ENCODE measurements around the gene P2RX1. TPM values are rescaled to one million over a fixed set of nuclear protein-coding genes. Genes with fewer than 3 reads are reported as not detected.

P2RX1 gene
- total and polyA plus RNA-seq, 2 experiments from 2014 or later: 0.31 to 2.2 TPM

GRCh38 chr17:3865176-3865575, 51.1 kb downstream of the P2RX1 start:
- no peak for ATAC-seq

More at GRCh38 chr17:3865176-3865575, 51.1 kb downstream of the P2RX1 start:
- H3K27ac Mint-ChIP-seq: no peak overlapping the region
- Histone ChIP-seq H2AFZ (no peak overlapping the region), H3F3A (replicated peaks; ENCODE audit: low read depth) (no peaks in the 10 kb centered on the region), H3K27ac (ENCODE audit: low read depth) (no peak overlapping the region), H3K9me2 (ENCODE audit: insufficient read depth) (no peaks in the 10 kb centered on the region), H3K79me2 (replicated peaks; ENCODE audit: insufficient read depth) (no peaks in the 10 kb centered on the region), H3K4me1 (ENCODE audit: insufficient read depth) (no peaks in the 10 kb centered on the region), H3K4me3 (no peak overlapping the region), H3K36me3 (ENCODE audit: insufficient read depth) (no peaks in the 10 kb centered on the region; the same call in 1 of the 2 replicates), H4K20me1 (replicated peaks; ENCODE audit: insufficient read depth) (no peaks in the 10 kb centered on the region), H3K27me3 (ENCODE audit: insufficient read depth) (no peaks in the 10 kb centered on the region), H3K4me2 (no peak overlapping the region)
- DNase-seq (ENCODE audit: low spot score): no peak
- no peaks in the 10 kb centered on the region for H3K9me3 Mint-ChIP-seq
- peaks cover 9% of the 10 kb centered on the region; the same call in 2 of the 3 replicates for H3K36me3 Mint-ChIP-seq (ENCODE audit: low read depth)
- no peaks in the 10 kb centered on the region; the same call in 2 of the 3 replicates for H3K4me1 Mint-ChIP-seq
- H3K4me3 Mint-ChIP-seq: no peak overlapping the region
- peaks cover 5% of the 10 kb centered on the region for H3K27me3 Mint-ChIP-seq (ENCODE audit: insufficient read depth, low read depth, poor library complexity)
- no peak for TF ChIP-seq EZH2 (IDR thresholded peaks at IDR 0.05; ENCODE audit: low read depth, unreplicated experiment)
- no peak for TF ChIP-seq STAT1 (IDR thresholded peaks at IDR 0.05; ENCODE audit: unreplicated experiment)
- TF ChIP-seq, protein P1, sequence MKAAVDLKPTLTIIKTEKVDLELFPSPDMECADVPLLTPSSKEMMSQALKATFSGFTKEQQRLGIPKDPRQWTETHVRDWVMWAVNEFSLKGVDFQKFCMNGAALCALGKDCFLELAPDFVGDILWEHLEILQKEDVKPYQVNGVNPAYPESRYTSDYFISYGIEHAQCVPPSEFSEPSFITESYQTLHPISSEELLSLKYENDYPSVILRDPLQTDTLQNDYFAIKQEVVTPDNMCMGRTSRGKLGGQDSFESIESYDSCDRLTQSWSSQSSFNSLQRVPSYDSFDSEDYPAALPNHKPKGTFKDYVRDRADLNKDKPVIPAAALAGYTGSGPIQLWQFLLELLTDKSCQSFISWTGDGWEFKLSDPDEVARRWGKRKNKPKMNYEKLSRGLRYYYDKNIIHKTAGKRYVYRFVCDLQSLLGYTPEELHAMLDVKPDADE (IDR thresholded peaks at IDR 0.05): no peak
- no peak for TF ChIP-seq ZNF114 (CRISPR knock-in tag; IDR thresholded peaks at IDR 0.05)
- TF ChIP-seq, protein P2, sequence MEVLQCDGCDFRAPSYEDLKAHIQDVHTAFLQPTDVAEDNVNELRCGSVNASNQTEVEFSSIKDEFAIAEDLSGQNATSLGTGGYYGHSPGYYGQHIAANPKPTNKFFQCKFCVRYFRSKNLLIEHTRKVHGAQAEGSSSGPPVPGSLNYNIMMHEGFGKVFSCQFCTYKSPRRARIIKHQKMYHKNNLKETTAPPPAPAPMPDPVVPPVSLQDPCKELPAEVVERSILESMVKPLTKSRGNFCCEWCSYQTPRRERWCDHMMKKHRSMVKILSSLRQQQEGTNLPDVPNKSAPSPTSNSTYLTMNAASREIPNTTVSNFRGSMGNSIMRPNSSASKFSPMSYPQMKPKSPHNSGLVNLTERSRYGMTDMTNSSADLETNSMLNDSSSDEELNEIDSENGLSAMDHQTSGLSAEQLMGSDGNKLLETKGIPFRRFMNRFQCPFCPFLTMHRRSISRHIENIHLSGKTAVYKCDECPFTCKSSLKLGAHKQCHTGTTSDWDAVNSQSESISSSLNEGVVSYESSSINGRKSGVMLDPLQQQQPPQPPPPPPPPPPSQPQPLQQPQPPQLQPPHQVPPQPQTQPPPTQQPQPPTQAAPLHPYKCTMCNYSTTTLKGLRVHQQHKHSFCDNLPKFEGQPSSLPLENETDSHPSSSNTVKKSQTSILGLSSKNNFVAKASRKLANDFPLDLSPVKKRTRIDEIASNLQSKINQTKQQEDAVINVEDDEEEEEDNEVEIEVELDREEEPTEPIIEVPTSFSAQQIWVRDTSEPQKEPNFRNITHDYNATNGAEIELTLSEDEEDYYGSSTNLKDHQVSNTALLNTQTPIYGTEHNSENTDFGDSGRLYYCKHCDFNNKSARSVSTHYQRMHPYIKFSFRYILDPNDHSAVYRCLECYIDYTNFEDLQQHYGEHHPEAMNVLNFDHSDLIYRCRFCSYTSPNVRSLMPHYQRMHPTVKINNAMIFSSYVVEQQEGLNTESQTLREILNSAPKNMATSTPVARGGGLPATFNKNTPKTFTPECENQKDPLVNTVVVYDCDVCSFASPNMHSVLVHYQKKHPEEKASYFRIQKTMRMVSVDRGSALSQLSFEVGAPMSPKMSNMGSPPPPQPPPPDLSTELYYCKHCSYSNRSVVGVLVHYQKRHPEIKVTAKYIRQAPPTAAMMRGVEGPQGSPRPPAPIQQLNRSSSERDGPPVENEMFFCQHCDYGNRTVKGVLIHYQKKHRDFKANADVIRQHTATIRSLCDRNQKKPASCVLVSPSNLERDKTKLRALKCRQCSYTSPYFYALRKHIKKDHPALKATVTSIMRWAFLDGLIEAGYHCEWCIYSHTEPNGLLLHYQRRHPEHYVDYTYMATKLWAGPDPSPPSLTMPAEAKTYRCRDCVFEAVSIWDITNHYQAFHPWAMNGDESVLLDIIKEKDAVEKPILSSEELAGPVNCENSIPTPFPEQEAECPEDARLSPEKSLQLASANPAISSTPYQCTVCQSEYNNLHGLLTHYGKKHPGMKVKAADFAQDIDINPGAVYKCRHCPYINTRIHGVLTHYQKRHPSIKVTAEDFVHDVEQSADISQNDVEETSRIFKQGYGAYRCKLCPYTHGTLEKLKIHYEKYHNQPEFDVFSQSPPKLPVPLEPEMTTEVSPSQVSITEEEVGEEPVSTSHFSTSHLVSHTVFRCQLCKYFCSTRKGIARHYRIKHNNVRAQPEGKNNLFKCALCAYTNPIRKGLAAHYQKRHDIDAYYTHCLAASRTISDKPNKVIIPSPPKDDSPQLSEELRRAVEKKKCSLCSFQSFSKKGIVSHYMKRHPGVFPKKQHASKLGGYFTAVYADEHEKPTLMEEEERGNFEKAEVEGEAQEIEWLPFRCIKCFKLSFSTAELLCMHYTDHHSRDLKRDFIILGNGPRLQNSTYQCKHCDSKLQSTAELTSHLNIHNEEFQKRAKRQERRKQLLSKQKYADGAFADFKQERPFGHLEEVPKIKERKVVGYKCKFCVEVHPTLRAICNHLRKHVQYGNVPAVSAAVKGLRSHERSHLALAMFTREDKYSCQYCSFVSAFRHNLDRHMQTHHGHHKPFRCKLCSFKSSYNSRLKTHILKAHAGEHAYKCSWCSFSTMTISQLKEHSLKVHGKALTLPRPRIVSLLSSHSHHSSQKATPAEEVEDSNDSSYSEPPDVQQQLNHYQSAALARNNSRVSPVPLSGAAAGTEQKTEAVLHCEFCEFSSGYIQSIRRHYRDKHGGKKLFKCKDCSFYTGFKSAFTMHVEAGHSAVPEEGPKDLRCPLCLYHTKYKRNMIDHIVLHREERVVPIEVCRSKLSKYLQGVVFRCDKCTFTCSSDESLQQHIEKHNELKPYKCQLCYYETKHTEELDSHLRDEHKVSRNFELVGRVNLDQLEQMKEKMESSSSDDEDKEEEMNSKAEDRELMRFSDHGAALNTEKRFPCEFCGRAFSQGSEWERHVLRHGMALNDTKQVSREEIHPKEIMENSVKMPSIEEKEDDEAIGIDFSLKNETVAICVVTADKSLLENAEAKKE (CRISPR knock-in tag; IDR thresholded peaks at IDR 0.05): no peak
- no peak for TF ChIP-seq NANOG (IDR thresholded peaks at IDR 0.05; ENCODE audit: borderline replicate concordance)
- no peak for TF ChIP-seq CTCF (conservative IDR thresholded peaks at IDR 0.05; ENCODE audit: low read depth in 2 of 2)
- TF ChIP-seq REST (IDR thresholded peaks at IDR 0.05; ENCODE audit: unreplicated experiment): no peak
- no peak for TF ChIP-seq POLR2AphosphoS5 (IDR thresholded peaks at IDR 0.05; ENCODE audit: low read depth)
- no peak for TF ChIP-seq ZNF331 (CRISPR knock-in tag; IDR thresholded peaks at IDR 0.05; ENCODE audit: low read depth)
- no peak for TF ChIP-seq CREB1 (CRISPR knock-in tag; IDR thresholded peaks at IDR 0.05; ENCODE audit: low read depth)
- TF ChIP-seq JUNB (IDR thresholded peaks at IDR 0.05; ENCODE audit: unreplicated experiment): no peak
- no peak for TF ChIP-seq EZH2phosphoT487 (IDR thresholded peaks at IDR 0.05; ENCODE audit: unreplicated experiment)
